SH-SY5Y (cell line): Measurements from ENCODE around the gene RTN4.

Source experiments
- GATA2 ChIP-seq: IDR thresholded peaks from 2 replicates; pipeline ENCODE4 v1.6.1; 2011; ENCODE audit warnings: mild to moderate bottlenecking, low read depth, low read length
- GATA3 ChIP-seq: IDR thresholded peaks from 2 replicates; pipeline ENCODE4 v1.6.1; 2011; ENCODE audit warnings: low read depth, mild to moderate bottlenecking, low read length, moderate library complexity

Gene RTN4

GRCh38 chr2:55078956-55079355, 28.7 kb upstream of the RTN4 start:
- TF ChIP-seq GATA2 (no peak), GATA3 (no peak)

- TF ChIP-seq GATA3: no peak
- TF ChIP-seq GATA2: no peak
Observed at GRCh38 chr2:55076721-55077120, 26.5 kb upstream of the RTN4 start.

- TF ChIP-seq GATA3 (no peak), GATA2 (no peak)
Observed at GRCh38 chr2:55073000-55073983, 23.0 kb upstream of the RTN4 start.

- TF ChIP-seq GATA3 (no peak), GATA2 (no peak)
Observed at GRCh38 chr2:55063713-55064323, 13.6 kb upstream of the RTN4 start.

GRCh38 chr2:55063226-55063625, 13.0 kb upstream of the RTN4 start:
- no peak for TF ChIP-seq GATA3
- no peak for TF ChIP-seq GATA2

GRCh38 chr2:55062754-55063153, 12.5 kb upstream of the RTN4 start:
- TF ChIP-seq GATA3 (no peak), GATA2 (no peak)

- TF ChIP-seq GATA3 (no peak), GATA2 (no peak)
Observed at GRCh38 chr2:55061523-55062344, 11.5 kb upstream of the RTN4 start.

GRCh38 chr2:55059793-55060192, 9.5 kb upstream of the RTN4 start:
- TF ChIP-seq GATA2 (no peak), GATA3 (no peak)

GRCh38 chr2:55057474-55057873, 7.2 kb upstream of the RTN4 start:
- TF ChIP-seq GATA2: no peak
- no peak for TF ChIP-seq GATA3

- TF ChIP-seq GATA3 (no peak), GATA2 (no peak)
Observed at GRCh38 chr2:55056024-55056521, 5.8 kb upstream of the RTN4 start.

GRCh38 chr2:55054106-55054875, 4.0 kb upstream of the RTN4 start:
- TF ChIP-seq GATA3 (no peak), GATA2 (no peak)

GRCh38 chr2:55052129-55053061, 2.1 kb upstream of the RTN4 start:
- TF ChIP-seq GATA2 (no peak), GATA3 (no peak)
